ENCODE measurements around the gene PAK6.

Gene PAK6

DNA sequence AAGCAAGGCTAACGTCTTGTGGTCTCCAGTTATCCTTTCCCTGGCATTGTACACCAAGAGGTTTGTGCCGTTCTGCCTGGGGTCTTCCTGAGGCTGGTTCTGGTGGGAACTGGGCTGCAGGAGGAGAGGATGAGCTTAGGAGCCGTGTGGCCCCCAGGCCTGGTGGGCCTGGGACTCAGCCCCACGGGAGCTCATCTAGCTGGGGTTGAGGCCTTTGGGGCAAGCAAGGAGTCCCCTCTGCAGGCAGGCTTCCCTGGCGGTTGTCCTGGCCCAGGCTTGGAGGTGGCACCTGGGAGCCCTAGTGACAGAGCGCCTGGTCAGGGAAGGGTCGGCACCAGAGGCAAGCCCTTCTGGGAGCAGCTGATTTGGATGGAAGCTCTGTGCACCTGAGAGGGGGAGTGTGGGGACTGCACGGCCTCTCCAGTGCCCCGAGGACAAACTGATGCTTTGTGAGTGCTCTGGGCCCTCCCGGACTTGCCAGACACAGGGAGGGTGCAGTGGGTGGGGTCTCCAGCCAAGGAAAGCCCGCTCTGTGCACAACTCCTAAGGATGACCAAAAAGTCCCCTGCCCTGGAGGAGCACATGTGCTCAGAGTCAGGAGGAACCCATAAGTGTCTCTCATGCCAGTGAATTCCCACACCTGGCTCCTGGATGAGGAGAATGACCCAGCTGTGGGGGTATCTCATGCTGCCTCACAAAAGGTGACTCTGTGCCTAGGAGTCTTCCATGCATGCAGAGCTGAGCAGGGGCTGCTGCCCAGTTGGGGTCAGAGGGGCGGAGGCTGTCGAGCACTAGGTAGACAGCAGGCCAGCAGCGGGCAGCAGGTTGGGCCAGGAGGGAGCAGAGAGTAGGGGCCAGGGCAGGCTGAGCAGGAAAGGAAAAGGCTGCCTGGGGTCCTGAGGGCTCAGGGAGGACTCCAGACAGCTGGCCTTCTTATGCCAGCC, 2.7 kb downstream of the PAK6 start:
- DNase-seq (ENCODE audit: low read depth): no peak
- H3K4me3 ChIP-seq (ENCODE audit: low read length): no peak overlapping the region
- TF ChIP-seq, protein P1, sequence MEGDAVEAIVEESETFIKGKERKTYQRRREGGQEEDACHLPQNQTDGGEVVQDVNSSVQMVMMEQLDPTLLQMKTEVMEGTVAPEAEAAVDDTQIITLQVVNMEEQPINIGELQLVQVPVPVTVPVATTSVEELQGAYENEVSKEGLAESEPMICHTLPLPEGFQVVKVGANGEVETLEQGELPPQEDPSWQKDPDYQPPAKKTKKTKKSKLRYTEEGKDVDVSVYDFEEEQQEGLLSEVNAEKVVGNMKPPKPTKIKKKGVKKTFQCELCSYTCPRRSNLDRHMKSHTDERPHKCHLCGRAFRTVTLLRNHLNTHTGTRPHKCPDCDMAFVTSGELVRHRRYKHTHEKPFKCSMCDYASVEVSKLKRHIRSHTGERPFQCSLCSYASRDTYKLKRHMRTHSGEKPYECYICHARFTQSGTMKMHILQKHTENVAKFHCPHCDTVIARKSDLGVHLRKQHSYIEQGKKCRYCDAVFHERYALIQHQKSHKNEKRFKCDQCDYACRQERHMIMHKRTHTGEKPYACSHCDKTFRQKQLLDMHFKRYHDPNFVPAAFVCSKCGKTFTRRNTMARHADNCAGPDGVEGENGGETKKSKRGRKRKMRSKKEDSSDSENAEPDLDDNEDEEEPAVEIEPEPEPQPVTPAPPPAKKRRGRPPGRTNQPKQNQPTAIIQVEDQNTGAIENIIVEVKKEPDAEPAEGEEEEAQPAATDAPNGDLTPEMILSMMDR (conservative IDR thresholded peaks at IDR 0.05; ENCODE audit: low read length): no peak

DNA sequence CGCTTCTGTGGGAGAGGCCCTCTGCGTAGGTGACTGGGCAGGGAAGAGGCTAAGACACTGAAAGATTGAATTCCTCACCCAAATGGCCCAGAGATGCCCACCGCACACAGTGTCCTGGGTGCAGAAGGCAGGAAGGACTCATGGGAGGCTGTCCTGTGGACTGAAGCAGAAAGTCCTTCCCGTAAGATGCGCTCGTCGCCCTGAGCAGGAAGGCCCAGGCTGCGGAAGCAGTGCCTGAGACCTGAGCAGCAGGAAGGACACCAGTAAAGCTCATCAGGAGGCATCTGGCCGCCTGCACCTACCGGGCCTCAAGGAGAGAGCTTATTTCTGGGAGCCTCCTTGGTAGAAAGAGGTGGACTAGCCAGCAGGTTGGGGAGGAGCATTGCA, 3.3 kb downstream of the PAK6 start:
- TF ChIP-seq, protein P1 (conservative IDR thresholded peaks at IDR 0.05; ENCODE audit: low read length): no peak
- no peak for DNase-seq (ENCODE audit: low read depth)
- no peak overlapping the region for H3K4me3 ChIP-seq (ENCODE audit: low read length)

DNA sequence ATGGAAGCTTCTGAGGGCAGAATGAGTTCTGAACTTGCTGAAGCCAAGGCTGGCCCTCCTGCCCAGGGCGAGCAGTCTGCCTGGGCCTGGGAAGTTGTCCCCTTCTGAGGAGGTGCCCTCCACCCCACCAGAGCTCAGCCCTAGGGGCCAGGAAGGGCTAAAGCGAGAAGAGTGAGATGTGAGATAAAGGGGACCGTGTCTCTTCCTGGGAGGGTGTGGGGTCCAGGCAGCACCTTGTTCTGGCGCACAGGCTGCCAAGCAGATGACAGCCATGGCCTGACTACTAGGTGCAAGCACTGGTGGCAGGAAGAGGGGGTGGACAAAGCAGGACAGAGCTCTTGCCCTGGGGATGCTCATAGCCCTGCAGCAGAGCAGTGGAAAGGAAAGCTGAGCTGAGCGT, 3.7 kb downstream of the PAK6 start:
- TF ChIP-seq, protein P1 (conservative IDR thresholded peaks at IDR 0.05; ENCODE audit: low read length): no peak
- H3K4me3 ChIP-seq (ENCODE audit: low read length): no peak overlapping the region
- no peak for DNase-seq (ENCODE audit: low read depth)

DNA sequence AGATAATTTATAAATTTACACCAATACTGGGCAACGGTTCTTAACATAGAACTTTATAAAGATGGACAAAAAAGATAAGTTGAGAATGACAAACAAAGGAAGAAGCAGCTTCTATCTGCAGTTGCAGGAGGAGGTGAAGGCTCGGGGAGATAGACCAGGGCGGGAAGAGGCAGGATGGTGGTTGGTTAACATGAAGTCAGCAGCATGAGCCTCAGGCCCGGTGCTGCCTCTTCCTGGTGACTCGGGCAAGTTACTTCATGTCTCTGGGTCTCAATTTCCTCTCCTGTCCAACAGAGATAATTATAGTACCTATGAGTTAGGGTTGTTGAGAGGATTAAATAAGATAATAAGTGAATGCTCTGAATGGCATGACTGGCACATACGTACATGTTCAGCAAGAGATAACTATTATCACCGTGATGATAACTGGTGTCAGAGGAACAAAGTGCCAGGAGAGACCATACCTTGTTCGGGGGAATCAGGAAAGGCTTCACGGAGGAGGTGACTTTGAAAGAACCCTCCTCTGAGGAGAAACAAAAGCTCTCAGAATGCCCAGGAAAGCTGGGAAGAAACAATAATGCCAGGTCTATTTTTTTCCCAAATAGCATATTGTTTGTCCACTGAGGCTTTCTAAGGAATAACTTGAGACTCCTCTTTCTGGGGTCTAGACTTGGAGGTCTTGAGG, 4.4 kb downstream of the PAK6 start:
- TF ChIP-seq, protein P1 (conservative IDR thresholded peaks at IDR 0.05; ENCODE audit: low read length): no peak
- no peak for DNase-seq (ENCODE audit: low read depth)
- H3K4me3 ChIP-seq (ENCODE audit: low read length): no peak overlapping the region

DNA sequence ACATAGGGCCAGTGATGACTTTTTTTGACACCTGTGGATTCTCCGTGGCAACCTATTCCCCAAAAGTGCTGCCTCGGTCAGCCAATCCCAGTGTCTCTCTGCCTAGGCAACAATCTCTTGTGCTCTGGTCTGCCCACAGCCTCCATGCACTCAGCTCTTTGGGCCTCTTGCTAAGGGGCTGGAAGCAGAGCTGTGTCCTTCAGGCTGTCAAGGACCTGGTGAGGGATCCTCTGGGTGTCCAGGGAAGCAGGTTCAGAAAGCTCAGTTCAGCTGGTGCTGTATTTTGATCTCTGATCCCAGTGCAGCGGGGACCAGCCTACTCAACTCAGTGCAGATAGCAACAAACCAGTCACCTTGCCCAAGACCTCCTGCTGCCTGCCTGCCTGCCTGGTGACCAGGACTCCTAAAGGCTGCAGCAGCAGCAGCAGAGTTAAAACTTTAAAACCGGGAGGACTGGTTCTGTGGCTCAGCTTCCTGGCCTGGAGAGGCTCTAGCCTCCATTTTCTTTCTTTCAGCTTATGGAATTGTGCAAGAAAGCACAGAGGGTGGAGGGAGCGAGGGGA, 6.2 kb downstream of the PAK6 start:
- no peak for DNase-seq (ENCODE audit: low read depth)
- TF ChIP-seq, protein P1 (conservative IDR thresholded peaks at IDR 0.05; ENCODE audit: low read length): no peak

DNA sequence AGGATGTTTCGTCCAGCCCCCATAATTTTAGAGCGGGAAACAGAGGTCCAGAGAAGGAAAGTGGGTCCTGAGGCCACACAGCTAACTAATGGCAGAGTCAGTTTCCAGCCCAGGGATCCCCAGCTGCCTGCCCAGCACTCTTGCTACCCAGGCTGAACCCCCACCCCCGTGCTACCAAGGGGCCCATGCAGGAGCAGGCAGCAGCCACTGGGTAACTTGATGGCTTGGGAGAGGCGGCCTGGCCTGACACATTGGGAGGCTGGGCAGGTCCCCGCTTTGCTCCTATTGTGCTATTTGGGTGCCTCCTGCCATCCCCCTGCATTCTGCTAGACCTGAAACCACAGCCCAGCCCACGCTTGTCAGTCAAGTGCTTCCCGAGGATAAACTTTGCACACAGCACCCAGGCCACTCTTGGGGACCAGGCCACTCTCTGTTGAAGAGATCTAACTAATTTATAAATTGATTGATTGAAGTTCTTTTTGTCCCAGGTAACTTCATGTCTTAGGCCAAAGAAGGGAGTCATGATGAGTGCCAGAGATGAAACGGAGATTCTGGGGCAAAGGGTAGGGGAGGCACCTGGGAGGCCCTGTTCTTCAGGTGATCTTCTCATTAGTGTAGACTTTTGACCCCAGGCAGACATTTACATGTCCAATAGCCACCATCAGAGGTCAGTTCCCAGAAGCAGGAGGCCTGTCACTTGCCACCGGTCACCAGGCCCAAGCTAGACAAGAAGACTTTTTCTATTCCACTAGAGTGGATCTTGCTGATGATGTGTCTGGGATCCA, 7.0 kb downstream of the PAK6 start:
- no peak overlapping the region for H3K4me3 ChIP-seq (ENCODE audit: low read length)
- DNase-seq (ENCODE audit: low read depth): no peak
- TF ChIP-seq, protein P1 (conservative IDR thresholded peaks at IDR 0.05; ENCODE audit: low read length): no peak

More for the DNA sequence above, 6.2 kb downstream of the PAK6 start:
- H3K4me3 ChIP-seq (ENCODE audit: low read length): no peak overlapping the region
